ENCODE measurements around the gene NPAS3.

GRCh38 chr14:33679461-33680225 lies 741.0 kb downstream of the NPAS3 start:
- TF ChIP-seq CTCF (IDR thresholded peaks at IDR 0.05) (no peak), POLR2A (IDR thresholded peaks at IDR 0.05) (no peak)
